Body of pancreas (tissue), 4 donors: ENCODE measurements around the gene MYL11. TPM values are rescaled to one million over a fixed set of nuclear protein-coding genes. Genes with fewer than 3 reads are reported as not detected.

Experiments used
- ATAC-seq: fragments of 150-250 bp; one replicate; pipeline ENCODE4 v1.9.1; 2016
- DNase-seq, 4 donors: peaks; one replicate each; pipeline ENCODE4 v3.0.0-alpha.2; 2019
- H3K27ac ChIP-seq, 4 donors: fragments of 200-600 bp; sonication (generic); 1 replicate in 3 of 4; 2 replicates in 1 of 4; pipeline versions ENCODE4 v1.5.1 to v1.6.1; 2016 to 2019; ENCODE audit warnings: mild to moderate bottlenecking in 1 of 4, mixed read lengths in 1 of 4, moderate library complexity in 1 of 4
- H3K27me3 ChIP-seq, 2 donors: fragments of 200-600 bp; sonication (generic); one replicate each; pipeline ENCODE4 v1.6.0; 2016; ENCODE audit warnings: mild to moderate bottlenecking in 1 of 2
- H3K36me3 ChIP-seq, 2 donors: fragments of 200-600 bp; sonication (generic); replicated peaks in 1 of 2; 2 replicates each; pipeline ENCODE4 v1.5.1; 2016; ENCODE audit warnings: low read depth in 2 of 2; ENCODE audit not compliant: insufficient read depth in 1 of 2
- H3K4me1 ChIP-seq: fragments of 200-600 bp; sonication (generic); one replicate; pipeline ENCODE4 v1.6.0; 2016
- H3K4me3 ChIP-seq, 2 donors: fragments of 200-600 bp; sonication (generic); 1 replicate in 1 of 2; 2 replicates in 1 of 2; pipeline ENCODE4 v1.5.1; 2016 to 2019
- H3K9me3 ChIP-seq, 3 donors: fragments of 200-600 bp; sonication (generic); 1 replicate in 2 of 3; 2 replicates in 1 of 3; pipeline ENCODE4 v1.5.1; 2016
- CTCF ChIP-seq, 7 experiments: fragments of 450-650 bp in 4 of 7; fragments of 200-600 bp in 3 of 7; sonication (generic) in 3 of 7; IDR thresholded peaks; one replicate each; pipeline ENCODE4 v1.5.1; 2016 to 2019; ENCODE audit warnings: antibody characterized with exemption in 7 of 7
- POLR2A ChIP-seq, 3 donors: fragments of 450-650 bp; IDR thresholded peaks; one replicate each; pipeline ENCODE4 v1.6.1; 2016; ENCODE audit warnings: antibody characterized with exemption in 3 of 3, mild to moderate bottlenecking in 2 of 3
- WGBS, 2 donors: methylation state at CpG; one replicate each; pipeline ENCODE4 v1.1.5; 2017; 5-methylcytosine and 5-hydroxymethylcytosine counted together
- intact Hi-C: fragments of 100-400 bp; cut with DNase I; formaldehyde crosslinking; loops from one replicate; pipeline ENCODE4 v1.15.1; 2023
- small RNA-seq: library from RNA; depleted of rRNA; stranded (forward); fragments of <200 nt; gene quantifications from one replicate; pipeline ENCODE3, GENCODE V24; 2016
- total RNA-seq, 2 donors: library from RNA; depleted of rRNA; stranded (reverse); fragments of >200 nt; gene quantifications; one replicate each; pipeline ENCODE4 v1.1.0, GENCODE V29; 2016

The MYL11 gene
- total RNA-seq, 2 donors from 2014 or later, result not detected

- H3K36me3 ChIP-seq, result peaks cover 0 to under 1% of the 10 kb centered on the region in 2 donors
- peak overlapping the region; percentile 77 to 93 (median 88) for H3K27ac ChIP-seq
- intact Hi-C loops, result no loop called here
- H3K9me3 ChIP-seq, result no peaks in the 10 kb centered on the region
- no peaks in the 10 kb centered on the region for H3K27me3 ChIP-seq
- H3K4me1 ChIP-seq, result peaks cover 31% of the 10 kb centered on the region
- H3K4me3 ChIP-seq, result peak overlapping the region; percentile 18 to 23
- peak; percentile 89 to 92 (median 92) for DNase-seq
- 1% methylated on average over 110 of the region's 140 CpGs; no CpG with 5 or more reads in 1 of the 2 donors for whole genome bisulfite sequencing, 2 donors
- peak; percentile 89 for ATAC-seq
- TF ChIP-seq CTCF (IDR thresholded peaks at IDR 0.05), result peak in 5 of 7 experiments; percentile 26 to 60 (median 45)
- TF ChIP-seq POLR2A (IDR thresholded peaks at IDR 0.05), result peak; percentile 72 to 76 (median 76)
Observed at GRCh38 chr16:30417529-30418349, 43.1 kb downstream of the MYL11 start.

- 55 to 88% methylated on average over 17 to 31 of the region's 31 CpGs for WGBS, 2 donors
- intact Hi-C loops, result no loop called here
- Histone ChIP-seq H3K9me3 (no peaks in the 10 kb centered on the region), H3K27ac (peak overlapping the region; percentile 77 to 93 (median 88)), H3K4me1 (peaks cover 22% of the 10 kb centered on the region), H3K4me3 (no peak overlapping the region), H3K27me3 (no peaks in the 10 kb centered on the region), H3K36me3 (peaks cover 0 to 1% of the 10 kb centered on the region in 2 donors)
- TF ChIP-seq POLR2A (IDR thresholded peaks at IDR 0.05) (peak in 1 of 3 donors; percentile 2), CTCF (IDR thresholded peaks at IDR 0.05) (no peak)
- no peak for DNase-seq
- no peak for ATAC-seq
Observed at GRCh38 chr16:30418350-30419181, 44.0 kb downstream of the MYL11 start.

GRCh38 chr16:30421010-30421409 is 46.4 kb downstream of the MYL11 start:
- intact Hi-C loops, result no loop called here
- Histone ChIP-seq H3K36me3 (peaks cover 0 to 8% of the 10 kb centered on the region in 2 donors), H3K27ac (no peak overlapping the region), H3K27me3 (no peaks in the 10 kb centered on the region), H3K9me3 (no peaks in the 10 kb centered on the region), H3K4me3 (no peak overlapping the region), H3K4me1 (peaks cover 11% of the 10 kb centered on the region)
- ATAC-seq (no peak), DNase-seq (no peak)
- WGBS, 2 donors, result 74 to 79% methylated on average over 5 of the region's 5 CpGs
- TF ChIP-seq CTCF (IDR thresholded peaks at IDR 0.05), result no peak
- no peak for TF ChIP-seq POLR2A (IDR thresholded peaks at IDR 0.05)

Small RNA genes within 50 kb of the gene (small RNA-seq; reads per million reads assigned to genes)
- gene RF00406, result not detected

Other genes with a start within 250 kb of the MYL11 start
- gene CORO1A, start 191.2 kb upstream of the MYL11 start, total RNA-seq, result 10 to 100 TPM in 1 of 2 donors, 1 to 10 TPM in 1; 8.2 to 17.4 TPM
- gene BOLA2B, start 181.1 kb upstream of the MYL11 start, total RNA-seq, result 10 to 100 TPM; 47.5 to 54.7 TPM
- 10 to 100 TPM; 41.5 to 65.3 TPM for gene SLX1A, start 180.9 kb upstream of the MYL11 start, total RNA-seq
- gene SULT1A3, start 175.5 kb upstream of the MYL11 start, total RNA-seq, result 10 to 100 TPM in 1 of 2 donors, 1 to 10 TPM in 1; 5.7 to 63.3 TPM
- gene NPIPB13, start 126.3 kb upstream of the MYL11 start, total RNA-seq, result 1 to 10 TPM in 1 of 2 donors, under 1 TPM in 1; 0.33 to 3.1 TPM
- gene CD2BP2, start 19.5 kb upstream of the MYL11 start, total RNA-seq, result 10 to 100 TPM; 19.8 to 20.2 TPM
- 10 to 100 TPM; 17.9 to 22.1 TPM for gene TBC1D10B, start 4.3 kb upstream of the MYL11 start, total RNA-seq
- under 1 TPM; 0.26 to 0.33 TPM for gene SEPTIN1, start 7.8 kb downstream of the MYL11 start, total RNA-seq
- 10 to 100 TPM in 1 of 2 donors, 1 to 10 TPM in 1; 9.3 to 12.2 TPM for gene ZNF48, start 20.6 kb downstream of the MYL11 start, total RNA-seq
- gene ZNF771, start 32.8 kb downstream of the MYL11 start, total RNA-seq, result 10 to 100 TPM; 16.6 to 18.8 TPM
- gene DCTPP1, start 55.2 kb downstream of the MYL11 start, total RNA-seq, result 10 to 100 TPM in 1 of 2 donors, 1 to 10 TPM in 1; 3.3 to 15.0 TPM
- 10 to 100 TPM; 28.0 to 29.6 TPM for gene SEPHS2, start 71.1 kb downstream of the MYL11 start, total RNA-seq
- gene ITGAL, start 97.9 kb downstream of the MYL11 start, total RNA-seq, result 1 to 10 TPM; 1.3 to 9.2 TPM
- 10 to 100 TPM; 17.8 to 24.1 TPM for gene ZNF768, start 151.8 kb downstream of the MYL11 start, total RNA-seq
- gene ZNF747, start 160.1 kb downstream of the MYL11 start, total RNA-seq, result 10 to 100 TPM; 10.2 to 11.4 TPM
- 10 to 100 TPM in 1 of 2 donors, 1 to 10 TPM in 1; 8.3 to 23.7 TPM for gene ZNF764, start 183.6 kb downstream of the MYL11 start, total RNA-seq
- gene ZNF688, start 196.9 kb downstream of the MYL11 start, total RNA-seq, result 10 to 100 TPM; 19.2 to 27.4 TPM
- gene ZNF785, start 210.9 kb downstream of the MYL11 start, total RNA-seq, result 10 to 100 TPM; 10.9 to 16.1 TPM
- 1 to 10 TPM; 4.6 to 7.0 TPM for gene ZNF689, start 235.6 kb downstream of the MYL11 start, total RNA-seq